ENCODE data around the gene ASTN2. TPM values are rescaled to one million over a fixed set of nuclear protein-coding genes. Genes with fewer than 3 reads are reported as not detected.

Gene ASTN2
- total RNA-seq, 1 experiment from 2014 or later, result 25.2 TPM

DNA sequence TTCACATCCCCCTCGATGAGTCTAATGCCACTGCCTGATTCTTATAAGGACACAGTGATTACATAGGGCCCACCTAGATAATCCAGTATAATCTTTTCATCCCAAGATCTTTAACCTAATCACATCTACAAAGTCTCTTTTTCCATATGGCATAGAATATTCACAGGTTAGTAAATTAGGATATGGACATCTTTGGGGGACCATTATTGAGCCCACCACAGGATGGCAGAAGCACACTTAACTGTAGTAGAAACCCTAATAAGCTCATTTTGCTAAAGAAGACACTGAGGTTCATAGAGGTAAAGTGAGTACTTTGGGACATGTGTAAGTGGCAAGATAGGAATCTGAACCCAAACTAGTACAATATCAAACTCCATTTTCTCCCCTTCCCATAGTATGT, 38.9 kb downstream of the ASTN2 start:
- in situ Hi-C loops (cut with HindIII; ENCODE audit: low sequenced_read_pairs), result no loop called here
- no peak for DNase-seq (ENCODE audit: low spot score)

DNA sequence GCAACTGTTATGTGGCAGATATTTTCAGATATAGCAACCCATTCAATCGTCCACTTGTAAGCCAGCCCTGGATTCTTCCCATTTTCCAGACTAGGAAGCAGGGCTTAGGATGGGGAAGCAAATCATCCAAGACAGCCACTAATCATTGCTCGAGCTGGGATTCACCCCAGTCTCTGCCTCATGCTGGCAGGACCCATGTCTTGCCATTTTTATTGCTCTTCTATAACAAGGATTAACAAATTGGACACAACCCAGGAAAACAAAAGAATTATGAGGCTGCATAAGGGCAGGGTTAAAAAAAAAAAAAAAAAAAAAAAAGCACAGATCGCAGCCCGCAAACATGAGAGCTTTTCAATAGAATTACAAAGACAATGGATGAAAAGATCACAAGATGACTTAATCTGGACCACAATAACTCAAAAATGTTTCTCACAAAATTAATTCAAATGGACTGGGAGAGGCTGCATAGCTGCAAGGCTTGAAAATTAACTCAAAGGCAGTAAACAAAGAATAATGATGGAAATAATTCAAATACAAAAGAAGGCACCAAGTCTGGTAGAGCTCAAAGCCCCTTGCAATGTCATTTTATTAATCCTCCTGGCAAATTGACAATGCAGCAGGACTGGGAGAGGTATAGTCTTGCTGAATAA, 40.7 kb downstream of the ASTN2 start:
- in situ Hi-C loops (cut with HindIII; ENCODE audit: low sequenced_read_pairs), result no loop called here
- no peak for DNase-seq (ENCODE audit: low spot score)

DNA sequence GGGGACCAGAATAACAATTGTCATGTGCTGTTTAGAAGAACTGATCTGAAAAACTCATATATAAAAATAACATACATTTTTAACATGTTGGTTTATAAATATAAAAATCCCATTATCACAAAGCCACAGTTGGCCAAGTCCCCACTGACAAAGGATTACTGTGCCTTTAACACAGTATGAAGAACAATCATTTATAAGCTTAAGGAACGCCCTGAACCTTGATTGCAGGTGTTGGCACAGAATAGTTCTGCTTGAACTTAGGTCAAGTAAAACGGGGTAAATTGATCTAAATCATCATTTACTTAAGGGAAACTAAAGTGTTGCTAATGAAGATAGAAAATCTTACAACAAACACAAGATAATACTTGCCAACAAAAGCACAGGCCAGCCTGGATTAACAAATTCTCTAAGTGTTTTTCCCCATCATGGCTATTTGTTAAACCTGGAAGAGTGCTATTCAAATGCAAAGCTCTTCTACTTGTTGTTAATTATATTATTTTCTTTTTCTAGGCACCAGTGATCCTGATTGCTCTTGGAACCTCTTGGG, 46.1 kb downstream of the ASTN2 start:
- DNase-seq (ENCODE audit: low spot score), result no peak
- in situ Hi-C loops (cut with HindIII; ENCODE audit: low sequenced_read_pairs), result no loop called here

DNA sequence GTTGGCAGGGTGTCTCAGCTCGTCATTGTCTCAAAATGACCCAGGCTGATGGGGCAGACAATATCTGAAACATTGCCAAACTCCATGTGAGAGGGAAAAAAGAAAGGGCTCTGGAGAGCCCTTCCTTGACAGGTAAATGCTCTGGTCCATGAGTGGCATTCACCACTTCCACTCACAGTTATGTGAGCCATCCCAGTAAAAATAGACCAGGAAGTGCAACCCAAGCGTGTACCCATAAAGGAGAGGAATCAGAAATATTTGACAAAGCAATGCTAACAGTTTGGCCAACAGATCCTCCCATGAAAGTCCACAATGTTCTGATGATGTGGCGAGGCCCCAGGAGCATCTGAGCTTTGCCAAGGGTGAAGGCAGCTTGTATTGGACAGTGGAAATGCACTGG, 49.4 kb downstream of the ASTN2 start:
- in situ Hi-C loops (cut with HindIII; ENCODE audit: low sequenced_read_pairs), result no loop called here

DNA sequence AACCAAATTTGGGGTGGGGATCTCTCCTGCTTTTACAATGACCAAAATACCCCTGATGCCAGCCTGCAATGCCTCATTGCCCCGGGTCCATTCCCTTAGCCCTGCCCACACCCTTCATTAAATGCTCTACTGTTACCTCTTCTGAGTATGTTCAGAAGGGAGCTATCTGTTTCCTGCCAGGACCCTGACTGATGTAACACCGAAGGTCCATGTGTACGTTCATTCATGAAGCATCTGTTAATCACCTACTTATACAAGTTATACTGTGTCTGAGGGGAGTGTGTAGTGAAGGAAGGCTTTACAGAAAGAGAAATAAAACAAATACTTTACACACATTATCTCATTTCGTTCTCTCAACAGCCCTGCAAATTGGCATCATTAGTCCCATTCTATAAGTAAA, 51.9 kb downstream of the ASTN2 start:
- in situ Hi-C loops (cut with HindIII; ENCODE audit: low sequenced_read_pairs), result no loop called here
- no peak for DNase-seq (ENCODE audit: low spot score)

More for the DNA sequence above, 49.4 kb downstream of the ASTN2 start:
- peak; percentile 44 for DNase-seq (ENCODE audit: low spot score)

DNA sequence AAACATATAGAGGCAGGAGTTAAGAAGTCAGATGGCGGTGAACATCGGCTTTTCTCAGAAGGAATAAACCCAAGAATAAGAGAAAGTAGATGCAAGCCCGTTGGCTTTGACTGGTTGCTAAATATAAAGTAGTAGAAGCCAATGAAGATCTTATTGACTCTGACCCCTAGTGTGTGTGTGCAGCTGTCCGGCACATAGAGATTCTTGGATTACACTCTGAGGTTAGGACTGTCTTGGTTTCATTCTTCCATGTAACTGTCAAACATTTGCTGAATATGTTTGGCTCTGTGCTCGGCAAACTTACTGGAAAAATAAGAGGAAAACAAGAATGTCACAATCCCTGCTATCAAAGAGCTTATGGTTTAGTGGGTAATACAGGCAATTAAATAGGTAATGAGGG, 54.9 kb downstream of the ASTN2 start:
- in situ Hi-C loops (cut with HindIII; ENCODE audit: low sequenced_read_pairs), result no loop called here
- no peak for DNase-seq (ENCODE audit: low spot score)

DNA sequence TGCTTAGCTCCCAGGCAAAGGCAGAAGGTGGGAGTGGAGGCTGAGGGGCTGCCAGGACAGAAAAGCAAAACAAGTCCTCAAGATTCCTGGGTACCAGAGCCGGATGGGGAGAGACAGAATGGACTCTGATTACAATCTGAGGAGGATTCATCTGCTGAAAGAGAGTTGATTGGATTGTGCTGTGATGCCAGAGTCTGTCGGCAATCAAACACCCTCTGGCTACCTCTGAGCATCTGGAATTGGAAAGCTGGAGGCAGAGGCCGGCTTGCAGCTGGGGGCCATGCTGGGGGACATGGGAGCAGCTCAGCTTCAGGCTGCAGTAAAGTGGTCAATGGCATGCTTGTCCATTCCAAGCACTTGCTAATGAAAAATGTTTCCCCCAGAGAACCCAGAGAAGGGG, 59.3 kb downstream of the ASTN2 start:
- no peak for DNase-seq (ENCODE audit: low spot score)

DNA sequence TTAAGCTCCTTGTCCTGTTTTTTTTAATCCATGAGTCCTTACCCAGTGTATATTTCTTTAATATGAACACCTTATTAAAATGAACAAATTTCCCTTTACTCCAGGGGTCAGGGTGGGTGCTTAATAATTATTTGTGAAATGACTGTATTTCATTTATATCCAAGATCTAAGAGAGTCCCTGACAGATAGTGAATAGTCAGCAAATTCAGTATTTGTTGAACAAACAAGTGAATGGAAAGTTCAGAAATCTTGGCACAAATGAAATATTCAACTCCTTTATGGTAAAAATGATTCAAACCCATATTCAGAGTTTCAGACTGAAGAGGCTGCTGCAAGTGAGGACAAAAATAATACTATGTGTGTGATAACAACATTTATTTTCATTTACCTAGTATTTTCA, 59.9 kb downstream of the ASTN2 start:
- DNase-seq (ENCODE audit: low spot score), result no peak

More for the DNA sequence above, 59.3 kb downstream of the ASTN2 start:
- in situ Hi-C loops (cut with HindIII; ENCODE audit: low sequenced_read_pairs), result no loop called here

DNA sequence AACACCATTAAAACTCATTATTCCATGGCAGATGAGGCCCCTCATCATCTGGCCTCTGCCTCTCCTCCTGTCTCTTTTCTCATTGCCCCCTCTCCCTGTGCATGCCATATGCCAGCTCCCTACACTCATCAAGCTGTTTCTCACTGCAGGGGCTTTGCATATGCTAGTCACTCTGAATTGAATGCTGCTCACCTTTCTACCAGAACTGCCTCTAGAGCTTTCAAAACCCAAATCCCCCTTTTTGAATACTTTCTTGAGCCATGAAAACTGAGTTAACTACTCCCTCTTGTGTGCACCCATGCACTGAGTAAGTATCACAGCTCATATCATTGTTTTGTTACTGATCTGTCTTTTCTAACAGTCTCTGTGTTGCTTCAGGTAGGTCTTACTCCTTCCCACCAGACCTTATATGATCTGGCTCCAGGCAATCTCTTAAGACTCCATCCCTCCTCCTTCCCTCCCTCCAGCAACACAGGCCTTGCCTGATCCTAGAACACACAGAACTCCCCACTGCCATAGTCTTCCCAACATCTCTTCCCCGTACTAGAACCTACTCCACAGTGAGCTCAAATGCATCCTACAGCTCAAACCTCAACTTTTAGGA, 60.5 kb downstream of the ASTN2 start:
- in situ Hi-C loops (cut with HindIII; ENCODE audit: low sequenced_read_pairs), result no loop called here
- peak; percentile 67 for DNase-seq (ENCODE audit: low spot score)

More for the DNA sequence above, 59.9 kb downstream of the ASTN2 start:
- in situ Hi-C loops (cut with HindIII; ENCODE audit: low sequenced_read_pairs), result no loop called here

DNA sequence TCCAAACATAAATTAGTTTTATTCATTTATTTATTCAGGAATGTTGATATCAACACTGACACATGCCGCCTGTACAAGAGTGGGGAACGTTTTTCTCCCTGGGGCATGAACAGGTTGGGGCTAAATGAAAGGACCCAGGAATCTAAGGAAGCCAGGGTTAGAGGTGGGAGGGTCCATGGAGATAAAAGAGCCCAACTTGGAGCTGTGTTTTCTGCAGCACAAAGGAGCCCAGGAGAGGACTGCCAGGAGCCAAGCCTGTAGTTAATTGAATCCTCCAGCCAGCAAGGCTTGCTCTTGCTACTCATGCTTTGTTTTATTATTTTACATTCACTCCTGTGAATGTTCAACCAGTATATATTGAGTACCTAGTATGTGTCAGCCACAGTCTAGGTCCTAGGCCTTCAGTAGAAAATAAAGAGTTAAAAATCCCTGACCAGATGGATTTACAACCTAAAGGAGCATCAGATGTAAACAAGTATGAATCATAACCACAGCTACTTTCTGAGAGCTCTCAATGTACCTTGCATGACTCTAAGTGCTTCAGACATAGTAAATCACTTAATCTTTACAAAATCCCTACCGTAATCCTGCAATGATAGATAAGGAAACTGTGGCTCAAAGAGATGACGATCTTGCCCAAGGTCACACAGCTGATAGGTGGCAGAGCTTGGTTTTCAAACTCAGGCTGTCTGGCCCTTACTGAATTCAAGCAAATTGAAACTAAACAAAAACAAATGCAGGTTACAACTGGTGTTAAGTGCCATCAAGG, 69.8 kb downstream of the ASTN2 start:
- no peak for DNase-seq (ENCODE audit: low spot score)
- in situ Hi-C loops (cut with HindIII; ENCODE audit: low sequenced_read_pairs), result no loop called here

DNA sequence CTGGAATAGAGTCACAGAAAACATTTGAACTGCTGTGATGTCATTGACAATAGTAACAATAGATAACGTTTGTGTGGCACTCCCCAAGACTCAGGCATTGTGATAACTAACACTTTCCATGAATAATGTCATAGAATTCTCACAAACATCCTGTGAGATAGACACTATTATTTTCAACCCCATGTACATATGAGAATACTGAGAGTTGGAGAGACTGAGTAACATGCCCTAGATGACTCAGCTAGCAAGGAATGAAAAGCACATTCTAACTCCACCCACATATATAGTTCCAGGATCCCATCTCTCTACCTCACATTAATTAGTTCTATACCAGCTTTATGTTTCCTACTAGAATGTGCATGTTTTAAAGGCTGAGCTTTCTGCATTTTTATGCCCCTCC, 71.4 kb downstream of the ASTN2 start:
- no peak for DNase-seq (ENCODE audit: low spot score)
- in situ Hi-C loops (cut with HindIII; ENCODE audit: low sequenced_read_pairs), result no loop called here

DNA sequence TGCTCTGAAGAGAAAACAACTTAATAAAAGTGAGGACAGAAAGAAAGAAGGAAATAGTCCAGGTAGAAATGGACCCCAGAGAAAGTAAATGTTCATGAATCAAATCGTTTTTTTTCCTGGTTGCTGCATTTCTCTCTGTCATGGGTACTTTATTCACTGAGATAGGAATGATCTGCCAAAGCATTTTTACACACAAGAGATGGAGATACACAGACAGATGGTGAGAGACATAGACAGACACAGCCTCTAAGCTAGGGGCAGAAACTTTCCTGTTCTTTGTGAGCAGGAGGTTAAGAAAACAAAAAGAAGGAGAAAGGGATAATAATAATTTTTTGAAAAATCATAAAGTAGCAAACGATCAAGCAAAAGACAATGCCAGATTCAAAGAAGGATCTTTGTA, 73.7 kb downstream of the ASTN2 start:
- in situ Hi-C loops (cut with HindIII; ENCODE audit: low sequenced_read_pairs), result no loop called here
- peak; percentile 60 for DNase-seq (ENCODE audit: low spot score)

DNA sequence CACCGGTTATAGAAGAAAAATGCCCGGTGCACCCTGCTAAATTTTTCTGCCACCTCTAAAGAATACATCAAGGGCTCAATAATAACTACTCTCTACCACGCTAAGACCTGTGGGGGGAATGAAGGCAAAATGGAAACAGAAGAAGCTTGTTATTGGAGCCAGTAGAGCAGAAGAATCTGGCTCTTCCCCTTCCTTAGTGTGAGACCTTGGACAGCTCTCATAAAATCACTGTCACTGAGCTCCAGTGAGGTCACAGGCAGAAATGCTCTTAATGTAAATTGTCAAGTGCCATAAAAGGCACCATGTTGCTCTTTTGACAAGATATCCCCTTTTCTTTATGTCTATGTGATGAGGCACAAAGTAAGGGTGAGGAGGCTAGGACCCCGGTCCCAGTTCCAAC, 74.4 kb downstream of the ASTN2 start:
- DNase-seq (ENCODE audit: low spot score), result peak; percentile 57
- in situ Hi-C loops (cut with HindIII; ENCODE audit: low sequenced_read_pairs), result no loop called here

DNA sequence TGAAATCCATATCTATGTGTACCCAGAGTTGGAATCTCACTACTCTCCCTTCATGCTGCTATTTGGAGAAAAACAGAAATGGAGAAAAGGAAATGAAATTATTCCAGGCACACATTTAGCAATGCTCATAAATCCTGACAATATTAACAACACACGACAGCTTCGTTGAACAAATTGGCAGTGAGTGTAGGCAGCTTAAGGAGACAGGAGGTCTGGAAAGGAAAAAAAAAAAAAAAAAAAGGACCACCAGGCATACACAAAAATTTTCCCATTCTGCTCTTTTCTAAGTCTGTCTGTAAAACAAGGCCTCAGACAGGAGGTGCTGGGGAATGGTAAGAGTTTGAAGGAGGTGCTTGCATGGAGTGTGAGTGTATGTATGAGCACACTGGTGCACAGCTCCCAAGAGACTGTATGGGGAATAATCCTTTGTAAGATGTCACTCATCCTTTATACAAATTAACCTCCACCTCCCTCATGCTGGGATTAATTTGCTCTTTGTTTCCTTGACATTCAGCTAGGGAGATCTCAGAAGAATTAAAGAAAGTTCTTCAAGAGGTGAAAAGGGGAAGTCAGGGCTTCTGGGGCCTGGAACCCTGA, 78.9 kb downstream of the ASTN2 start:
- in situ Hi-C loops (cut with HindIII; ENCODE audit: low sequenced_read_pairs), result no loop called here
- no peak for DNase-seq (ENCODE audit: low spot score)

DNA sequence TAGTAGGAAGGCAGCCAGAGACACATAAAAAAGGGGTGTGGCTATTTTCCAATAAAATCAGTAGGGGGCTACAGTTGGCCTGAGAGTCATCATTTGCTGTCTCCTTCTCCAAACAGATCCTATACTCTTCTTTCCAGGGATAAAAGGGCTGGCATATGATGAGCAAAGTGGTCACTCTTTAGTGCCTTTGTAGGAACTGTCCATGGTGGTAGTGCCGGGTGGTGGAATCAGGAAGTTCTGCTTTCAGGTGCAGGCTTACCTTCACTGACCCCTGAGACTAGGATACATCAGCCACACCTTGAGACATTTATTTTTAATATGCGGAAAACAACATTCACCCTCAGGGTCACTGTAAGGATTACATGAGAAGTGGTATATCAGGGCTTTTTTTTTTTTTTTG, 80.8 kb downstream of the ASTN2 start:
- in situ Hi-C loops (cut with HindIII; ENCODE audit: low sequenced_read_pairs), result no loop called here
- no peak for DNase-seq (ENCODE audit: low spot score)

DNA sequence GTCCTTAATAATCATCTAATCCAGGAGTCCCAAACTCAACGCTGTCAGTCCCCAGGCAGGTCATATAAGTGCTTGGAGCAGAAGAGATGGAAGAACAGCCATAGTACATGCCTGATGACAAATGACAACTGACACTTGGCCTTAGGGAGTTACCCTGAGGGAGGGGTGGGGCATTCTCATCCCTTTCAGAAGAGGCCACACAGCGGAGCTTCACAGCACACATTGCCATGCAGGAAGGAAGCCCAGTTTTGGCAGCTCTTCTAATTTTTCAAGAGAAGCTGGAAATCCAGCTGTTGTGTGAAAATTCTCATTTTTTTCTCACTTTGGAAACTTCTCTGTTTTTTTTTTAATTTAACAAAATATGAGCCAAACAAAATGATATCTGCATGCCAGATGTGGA, 89.0 kb downstream of the ASTN2 start:
- in situ Hi-C loops (cut with HindIII; ENCODE audit: low sequenced_read_pairs), result no loop called here
- DNase-seq (ENCODE audit: low spot score), result no peak

DNA sequence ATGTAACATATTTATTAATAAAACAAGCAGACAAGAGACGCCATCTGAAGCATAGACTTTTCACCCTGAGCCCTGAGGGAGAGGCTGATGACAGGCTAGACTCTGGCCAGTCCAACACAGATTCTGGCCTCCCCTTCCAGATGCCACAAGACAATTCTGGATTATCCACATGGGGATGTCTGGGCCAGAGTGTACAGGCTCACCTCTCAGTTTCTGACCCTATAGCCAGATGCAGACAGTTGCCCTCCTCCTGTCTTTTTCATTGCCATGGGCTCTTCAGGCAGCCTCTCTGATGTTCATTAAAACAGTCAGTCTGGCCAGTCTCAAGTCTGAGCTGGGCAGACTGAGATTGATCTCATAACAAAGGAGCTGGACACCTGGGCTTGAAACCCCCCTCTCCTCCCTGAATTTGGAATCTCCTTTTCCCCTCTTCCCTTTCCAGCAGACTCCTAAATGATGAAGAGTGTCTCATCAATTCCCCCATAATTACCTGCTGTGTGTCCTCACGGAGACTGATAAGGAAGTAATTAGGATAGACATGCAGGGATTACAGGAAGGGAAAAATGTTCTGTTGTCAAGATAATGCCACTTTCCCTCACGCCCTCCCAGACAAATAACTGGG, 89.6 kb downstream of the ASTN2 start:
- no peak for DNase-seq (ENCODE audit: low spot score)
- in situ Hi-C loops (cut with HindIII; ENCODE audit: low sequenced_read_pairs), result no loop called here

DNA sequence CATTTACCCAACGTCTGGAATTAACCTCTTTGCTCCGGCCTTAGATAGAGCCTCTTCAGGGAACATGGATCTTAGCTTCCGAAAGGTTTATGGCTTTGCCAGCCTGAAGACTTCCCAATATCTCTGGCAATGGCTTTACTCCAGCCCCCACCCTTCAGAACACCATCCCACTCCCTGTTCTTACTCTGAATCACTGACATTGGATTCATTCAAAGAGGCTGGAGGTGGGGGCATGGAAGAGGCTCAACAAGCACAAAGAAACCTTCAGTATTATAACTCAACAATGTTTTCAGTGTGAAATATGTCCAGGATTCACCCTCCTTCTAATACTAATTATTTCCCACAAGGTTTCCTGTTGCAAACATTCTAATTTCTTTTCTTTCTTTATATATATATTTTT, 91.5 kb downstream of the ASTN2 start:
- in situ Hi-C loops (cut with HindIII; ENCODE audit: low sequenced_read_pairs), result no loop called here

DNA sequence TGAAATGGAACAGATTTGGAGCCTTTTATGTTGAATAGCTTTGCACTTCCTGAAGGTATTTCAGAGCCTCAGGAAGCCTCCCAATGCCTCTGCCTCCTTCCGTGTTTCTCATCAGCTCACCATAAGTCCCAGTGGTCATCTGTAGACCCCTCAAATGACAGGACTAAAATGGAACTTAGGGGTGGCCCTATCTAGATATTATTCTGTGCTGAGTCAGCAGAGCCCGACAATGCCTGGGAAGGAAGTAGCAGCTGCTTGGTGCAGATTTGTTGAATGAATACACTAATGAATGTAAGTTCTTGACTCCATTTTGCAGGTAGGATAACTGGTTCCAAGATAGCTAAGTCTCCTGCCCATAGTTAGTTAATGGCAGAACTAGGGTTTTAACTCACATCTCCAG, 97.7 kb downstream of the ASTN2 start:
- DNase-seq (ENCODE audit: low spot score), result no peak
- in situ Hi-C loops (cut with HindIII; ENCODE audit: low sequenced_read_pairs), result no loop called here

More for the DNA sequence above, 91.5 kb downstream of the ASTN2 start:
- no peak for DNase-seq (ENCODE audit: low spot score)
